H54 (cell line): ENCODE measurements around the gene UBASH3B.
"Not testable (repeated sequence)": the region's sequence is repeated elsewhere in the genome, so short reads cannot be mapped to it uniquely, and the experiment has no call there.

Experiments
- DNase-seq: peaks from one replicate; pipeline ENCODE4 v3.0.0; 2011; ENCODE audit warnings: low spot score, mixed read lengths; ENCODE audit not compliant: insufficient read length
- FAIRE-seq: peaks from 3 replicates; lab custom pipeline; 2011; peaks lifted over from hg19 to GRCh38; lab: Jason Lieb, UNC
- POLR2A ChIP-seq: IDR thresholded peaks from 2 replicates; pipeline ENCODE4 v1.6.1; 2011; ENCODE audit warnings: low read depth, mild to moderate bottlenecking, low read length

UBASH3B gene

DNA sequence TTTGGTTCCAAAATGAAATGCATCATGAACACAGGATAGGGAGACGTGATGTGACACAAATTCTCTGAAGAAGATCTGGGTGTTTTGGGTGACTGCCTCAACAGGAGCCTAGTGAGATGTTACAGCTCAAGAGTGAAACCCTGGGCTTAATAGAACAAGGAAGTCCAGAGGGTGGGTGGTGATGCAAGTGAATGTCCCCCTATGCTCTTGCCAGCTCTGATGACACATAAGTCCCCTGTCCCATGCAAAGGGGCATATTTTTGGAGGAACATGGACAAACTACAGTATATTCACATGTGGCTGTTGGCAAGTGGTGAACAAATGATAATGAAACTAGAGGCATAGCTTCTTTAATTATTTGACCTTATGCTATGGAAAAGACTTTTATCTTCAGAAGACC lies 191.9 kb downstream of the UBASH3B start:
- no peak for FAIRE-seq

DNA sequence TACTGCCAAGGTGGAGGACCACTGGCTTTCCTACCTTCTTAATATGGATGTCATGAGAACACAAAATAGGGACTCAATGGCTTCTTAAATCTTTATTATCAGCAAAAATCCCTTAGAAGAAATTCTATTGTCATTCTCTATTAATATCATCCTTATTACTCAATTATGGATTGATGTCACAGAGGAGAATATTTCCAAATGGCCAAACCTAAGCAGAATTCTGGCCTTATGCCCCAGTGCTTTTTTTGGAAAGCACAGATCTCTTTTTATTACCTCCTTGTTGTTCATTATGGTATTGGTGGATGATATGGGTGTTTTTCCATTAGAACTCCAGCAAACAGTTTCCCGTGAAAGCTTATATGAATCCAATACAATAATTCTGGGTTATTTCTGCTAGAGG lies 192.7 kb downstream of the UBASH3B start:
- FAIRE-seq (no peak), DNase-seq (no peak)
- no peak for TF ChIP-seq POLR2A

More for the DNA sequence above, 191.9 kb downstream of the UBASH3B start:
- no peak for TF ChIP-seq POLR2A
- no peak for DNase-seq

DNA sequence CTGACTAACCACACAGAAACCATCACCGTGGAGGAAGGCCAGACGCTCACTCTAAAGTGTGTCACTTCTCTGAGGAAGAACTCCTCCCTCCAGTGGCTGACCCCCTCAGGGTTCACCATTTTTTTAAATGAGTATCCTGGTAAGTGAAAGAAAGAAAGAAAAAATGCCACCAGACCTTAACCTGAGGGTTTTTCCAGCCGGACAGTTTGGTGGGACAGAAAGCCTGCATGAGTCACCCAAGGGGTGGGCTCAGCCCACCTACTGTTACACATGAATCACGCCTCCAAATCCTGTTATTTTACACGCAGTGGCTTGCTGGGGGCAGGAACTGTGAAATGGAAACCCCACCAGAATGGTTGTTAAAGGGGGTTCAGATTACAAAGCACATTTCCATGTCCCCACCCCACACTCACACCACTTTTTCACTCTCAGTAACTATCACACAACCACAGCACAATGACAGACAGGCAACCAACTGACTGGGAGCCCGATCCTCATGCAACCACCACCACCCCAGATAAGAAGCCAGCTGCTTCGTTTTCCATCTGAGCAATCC lies 194.6 kb downstream of the UBASH3B start:
- TF ChIP-seq POLR2A = no peak
- DNase-seq (no peak), FAIRE-seq (no peak)

DNA sequence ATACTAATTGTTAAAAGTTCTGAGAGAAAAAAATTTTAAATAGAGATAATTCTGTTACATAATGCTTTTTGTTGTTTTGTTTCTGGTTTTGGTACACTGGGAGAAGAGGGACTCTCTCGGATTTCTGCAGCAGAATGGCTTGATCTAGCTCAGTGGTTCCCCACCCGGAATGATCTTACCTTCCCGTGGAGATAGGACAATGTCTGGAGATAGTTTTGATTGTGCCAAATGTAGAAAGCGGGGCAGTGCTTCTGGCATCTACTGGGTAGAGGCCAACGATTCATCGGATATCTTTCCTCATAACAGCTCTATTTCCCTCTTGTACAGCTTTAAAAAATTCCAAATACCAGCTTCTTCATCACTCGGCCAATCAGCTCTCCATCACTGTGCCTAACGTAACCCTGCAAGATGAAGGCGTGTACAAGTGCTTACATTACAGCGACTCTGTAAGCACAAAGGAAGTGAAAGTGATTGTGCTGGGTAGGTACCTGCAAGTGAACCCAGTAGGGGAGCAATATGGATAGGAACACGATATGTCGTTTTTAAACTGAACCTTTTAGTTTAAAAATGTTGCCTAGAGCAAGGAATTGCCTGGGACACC lies 195.9 kb downstream of the UBASH3B start:
- no peak for DNase-seq
- FAIRE-seq = no peak
- no peak for TF ChIP-seq POLR2A

DNA sequence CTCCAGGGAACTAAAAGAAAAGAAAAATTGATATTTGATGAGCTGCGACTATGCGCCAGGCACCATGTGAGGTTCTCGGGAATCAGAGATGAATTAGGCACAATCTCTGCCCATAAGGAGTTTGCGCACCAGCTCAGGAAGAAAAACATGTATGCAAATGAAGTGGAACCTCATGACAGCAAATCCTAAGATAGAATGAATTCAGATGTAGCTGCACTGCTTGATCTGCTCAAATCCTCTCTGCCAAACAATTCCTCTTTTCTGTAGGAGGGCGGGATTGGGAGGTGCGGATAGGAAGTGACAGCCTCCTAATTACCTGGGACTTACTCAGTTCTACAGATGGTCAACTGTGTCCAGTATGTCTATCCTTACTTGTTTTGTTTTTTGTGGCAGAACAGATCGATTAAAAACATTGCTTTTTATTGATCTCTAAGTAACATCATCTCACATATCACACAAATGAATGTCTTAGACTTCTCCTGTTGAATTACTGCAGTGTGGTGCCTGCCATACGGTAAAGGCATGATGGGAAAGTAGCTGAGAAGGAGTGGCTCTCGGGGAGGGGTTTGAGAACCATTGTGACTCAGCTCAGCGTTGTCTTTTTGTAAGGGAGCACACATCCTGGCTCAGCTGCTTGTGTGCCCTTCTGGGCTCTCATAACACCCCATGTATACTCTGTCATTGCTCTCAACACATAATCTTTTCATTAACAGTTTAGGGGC lies 196.7 kb downstream of the UBASH3B start:
- DNase-seq = no peak
- peak; percentile 65 for FAIRE-seq
- no peak for TF ChIP-seq POLR2A

DNA sequence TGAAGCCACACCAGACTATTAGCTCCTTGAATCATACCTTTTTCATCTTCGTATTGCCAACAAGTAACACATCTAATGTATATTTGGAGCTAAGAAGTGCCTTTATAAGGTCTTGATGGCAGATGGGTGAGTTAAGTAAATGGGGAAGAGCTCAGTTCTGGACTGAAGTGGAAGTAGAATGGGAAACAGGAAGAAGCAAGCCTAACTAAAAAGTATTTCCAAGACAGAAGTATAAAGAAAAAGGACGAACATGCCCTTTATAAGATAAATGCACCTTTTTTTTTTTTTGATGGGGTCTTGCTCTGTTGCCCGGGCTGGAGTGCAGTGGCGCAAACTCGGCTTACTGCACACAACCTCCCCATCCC lies 197.3 kb downstream of the UBASH3B start:
- FAIRE-seq (no peak), DNase-seq (no peak)
- no peak for TF ChIP-seq POLR2A

DNA sequence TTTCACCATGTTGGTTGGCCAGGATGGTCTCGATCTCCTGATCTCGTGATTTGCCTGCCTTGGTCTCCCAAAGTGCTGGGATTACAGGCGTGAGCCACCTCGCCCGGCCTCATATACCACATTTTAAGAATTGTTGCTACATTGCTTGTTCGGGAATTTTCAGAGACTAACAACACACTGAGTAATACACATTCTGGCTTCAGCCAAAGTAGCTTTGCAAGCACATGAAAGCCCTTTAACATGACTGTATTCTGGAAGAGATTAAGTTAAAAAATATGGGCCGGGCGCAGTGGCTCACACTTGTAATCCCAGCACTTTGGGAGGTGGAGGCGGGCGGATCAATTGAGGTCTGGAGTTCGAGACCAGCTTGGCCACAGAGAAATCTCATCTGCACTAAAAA lies 197.7 kb downstream of the UBASH3B start:
- no peak for DNase-seq
- FAIRE-seq = no peak
- TF ChIP-seq POLR2A = no peak

DNA sequence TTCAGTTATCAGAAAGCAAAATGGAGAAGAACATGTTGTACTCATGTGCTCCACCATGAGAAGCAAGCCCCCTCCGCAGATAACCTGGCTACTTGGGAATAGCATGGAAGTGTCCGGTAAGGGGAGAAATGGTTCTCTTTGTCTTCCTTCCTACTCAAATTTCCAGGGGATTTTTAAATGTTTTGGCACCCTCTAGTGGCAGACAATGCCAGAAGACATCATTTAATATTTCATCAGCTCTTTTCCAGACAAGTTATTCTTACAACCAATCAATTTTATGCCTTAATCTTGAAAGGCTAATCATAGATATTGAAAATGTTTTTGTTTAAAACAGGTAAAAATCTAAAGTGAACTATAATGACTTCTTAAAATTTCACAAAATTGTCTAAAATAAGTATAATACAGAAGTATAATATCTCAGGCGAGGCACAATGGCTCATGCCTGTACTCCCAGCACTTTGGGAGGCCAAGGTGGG lies 198.5 kb downstream of the UBASH3B start:
- TF ChIP-seq POLR2A = no peak
- DNase-seq (no peak), FAIRE-seq (no peak)

DNA sequence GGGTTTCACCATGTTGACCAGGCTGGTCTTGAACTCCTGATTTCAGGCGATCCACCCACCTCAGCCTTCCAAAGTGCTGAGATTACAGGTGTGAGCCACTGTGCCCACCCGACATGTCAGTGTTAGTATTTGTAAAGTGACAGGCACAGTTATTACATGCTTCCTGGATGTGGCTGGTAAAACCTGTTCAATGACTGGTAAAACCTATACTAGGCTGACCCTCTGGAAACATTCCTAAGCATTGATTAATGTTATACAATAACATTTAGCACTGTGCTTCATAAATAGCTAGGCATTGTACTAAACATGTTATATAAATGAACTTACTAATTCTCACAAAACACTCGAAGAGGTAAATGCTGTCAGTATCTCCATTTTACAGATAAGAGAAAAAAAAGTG lies 206.1 kb downstream of the UBASH3B start:
- FAIRE-seq (no peak), DNase-seq (no peak)
- no peak for TF ChIP-seq POLR2A

DNA sequence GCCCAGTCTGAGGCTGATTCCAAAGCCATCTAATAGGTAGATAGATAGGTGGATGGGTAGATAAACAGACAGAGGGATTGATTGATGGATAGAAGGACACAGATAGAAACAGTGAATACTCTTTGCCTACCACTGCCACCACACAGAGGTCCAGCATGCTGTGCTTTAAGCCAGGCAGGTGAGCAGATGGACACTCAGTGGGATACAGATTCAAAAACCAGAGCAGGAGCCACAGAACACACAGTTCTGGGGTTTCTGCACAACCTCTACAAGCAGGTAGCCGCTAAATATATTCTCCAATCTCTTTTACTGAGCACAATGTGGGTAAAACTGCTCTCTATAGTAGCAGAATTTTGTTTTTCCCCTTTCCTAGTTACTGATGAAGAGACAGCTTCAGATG lies 206.6 kb downstream of the UBASH3B start:
- no peak for TF ChIP-seq POLR2A

DNA sequence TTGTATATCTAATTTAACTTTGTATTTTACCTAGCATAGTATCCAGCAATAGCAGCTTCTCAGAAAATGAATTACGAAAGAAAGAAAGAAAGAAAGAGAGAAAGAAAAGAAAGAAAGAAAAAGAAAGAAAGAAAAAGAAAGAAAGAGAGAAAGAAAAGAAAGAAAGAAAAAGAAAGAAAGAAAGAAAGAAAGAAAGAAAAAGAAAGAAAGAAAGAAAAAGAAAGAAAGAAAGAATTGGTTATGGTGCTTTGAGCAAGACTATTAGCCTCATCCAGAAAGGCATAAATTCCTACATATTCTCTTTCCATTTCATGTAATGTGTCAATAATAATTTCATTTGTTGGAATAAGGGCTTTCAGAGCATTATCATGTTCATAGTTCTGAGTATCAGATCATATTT lies 207.6 kb downstream of the UBASH3B start:
- DNase-seq, FAIRE-seq: not testable (repeated sequence)

More for the DNA sequence above, 206.6 kb downstream of the UBASH3B start:
- DNase-seq (no peak), FAIRE-seq (no peak)

DNA sequence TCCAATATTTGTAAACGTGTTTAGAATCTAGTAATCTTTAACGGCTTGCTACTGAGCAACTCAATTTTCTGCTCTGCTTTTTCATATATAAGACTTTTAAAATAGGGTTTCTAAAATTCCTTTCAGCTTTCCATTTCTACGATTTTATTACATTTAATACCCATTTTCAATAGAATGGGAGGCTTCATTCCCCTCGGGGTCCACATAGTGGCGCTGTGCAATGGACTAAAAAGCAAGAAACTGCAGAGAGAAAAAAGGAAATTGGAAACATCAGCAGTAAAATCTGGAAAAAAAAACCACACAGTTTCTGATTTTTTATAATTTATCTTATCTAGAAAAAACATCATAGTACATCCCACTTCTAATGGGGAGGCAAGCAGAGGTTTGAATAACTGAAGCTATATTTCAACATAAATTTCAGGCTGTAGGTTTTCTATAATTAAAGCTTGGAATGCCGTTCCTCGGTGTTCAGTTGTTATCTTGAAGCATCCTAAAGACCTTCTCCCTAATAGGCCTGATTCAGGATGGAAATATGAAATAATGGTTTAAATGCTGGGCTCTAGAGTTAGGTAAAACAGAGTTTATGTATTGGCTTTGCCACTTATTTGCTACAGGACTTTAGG lies 208.3 kb downstream of the UBASH3B start:
- FAIRE-seq (no peak), DNase-seq (no peak)
- TF ChIP-seq POLR2A = no peak
